HFF-Myc (cell line): ENCODE data around the gene CLDN19.

Source experiments
- DNase-seq: peaks from one replicate; pipeline ENCODE4 v3.0.0-alpha.2; 2011; ENCODE audit warnings: low read depth; ENCODE audit errors: extremely low read depth
- H3K4me3 ChIP-seq: replicated peaks from 2 replicates; pipeline ENCODE4 v1.5.1; 2011; ENCODE audit warnings: low read depth, mild to moderate bottlenecking, control low read depth, low read length
- CTCF ChIP-seq: IDR thresholded peaks from 2 replicates; pipeline ENCODE4 v1.5.1; 2012; ENCODE audit warnings: mild to moderate bottlenecking, low read depth, low read length, control low read depth; ENCODE audit errors: missing control alignments

Gene CLDN19

GRCh38 chr1:42703888-42704464 lies 36.1 kb downstream of the CLDN19 start:
- TF ChIP-seq CTCF: no peak
- no peak for DNase-seq
- H3K4me3 ChIP-seq: no peak overlapping the region

GRCh38 chr1:42700006-42700405 lies 40.0 kb downstream of the CLDN19 start:
- DNase-seq: no peak
- no peak for TF ChIP-seq CTCF
- no peak overlapping the region for H3K4me3 ChIP-seq

GRCh38 chr1:42698081-42698813 lies 41.8 kb downstream of the CLDN19 start:
- no peak for TF ChIP-seq CTCF
- no peak overlapping the region for H3K4me3 ChIP-seq
- no peak for DNase-seq

GRCh38 chr1:42692911-42693310 lies 47.1 kb downstream of the CLDN19 start:
- H3K4me3 ChIP-seq: no peak overlapping the region
- TF ChIP-seq CTCF: no peak
- DNase-seq: no peak

- DNase-seq: no peak
- no peak for TF ChIP-seq CTCF
- no peak overlapping the region for H3K4me3 ChIP-seq
These were observed 47.6 kb downstream of the CLDN19 start for GRCh38 chr1:42692461-42692860.

GRCh38 chr1:42691157-42691498 lies 48.9 kb downstream of the CLDN19 start:
- no peak for TF ChIP-seq CTCF
- H3K4me3 ChIP-seq: no peak overlapping the region
- DNase-seq: no peak
